GM12892 (cell line): ENCODE results near the gene MYO1E.

Source experiments
- POLR2A ChIP-seq: IDR thresholded peaks from 2 replicates; pipeline ENCODE4 v1.6.1; 2011; ENCODE audit warnings: low read depth, low read length, control low read depth
- POLR2AphosphoS5 ChIP-seq: IDR thresholded peaks from 2 replicates; pipeline ENCODE4 v1.6.1; 2011; ENCODE audit warnings: low read depth, low read length, control low read depth
- TAF1 ChIP-seq: IDR thresholded peaks from 2 replicates; pipeline ENCODE4 v1.6.1; 2011; ENCODE audit warnings: low read depth, mild to moderate bottlenecking, control low read depth, low read length, borderline replicate concordance

DNA sequence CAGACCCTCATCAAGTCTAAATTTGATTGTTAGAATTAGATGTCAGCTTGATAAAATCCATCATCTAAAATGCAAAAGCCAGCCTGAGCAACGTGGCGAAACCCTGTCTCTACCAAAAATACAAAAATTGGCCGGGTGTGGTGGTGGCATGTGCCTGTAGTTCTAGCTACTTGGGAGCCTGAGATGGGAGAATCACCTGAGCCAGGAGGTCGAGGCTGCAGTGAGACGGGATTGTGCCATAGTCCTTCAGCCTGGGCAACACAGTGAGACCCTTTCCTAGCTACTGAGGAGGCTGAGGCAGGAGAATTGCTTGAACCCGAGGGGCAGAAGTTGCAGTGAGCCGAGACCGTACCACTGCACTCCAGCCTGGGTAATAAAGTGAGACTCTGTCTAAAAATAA is 69.5 kb downstream of the MYO1E start:
- TF ChIP-seq POLR2A (no peak), TAF1 (no peak), POLR2AphosphoS5 (no peak)
